Suprapubic skin (tissue), 4 donors: ENCODE measurements around the gene UQCRQ. TPM values are rescaled to one million over a fixed set of nuclear protein-coding genes. Genes with fewer than 3 reads are reported as not detected.
A peak's percentile ranks its signal among the peaks of the same experiment; 100 is the strongest.

Experiments used
- DNase-seq, 2 donors: peaks; one replicate each; pipeline ENCODE4 v3.0.0-alpha.2; 2019; ENCODE audit warnings: low spot score in 2 of 2
- H3K27ac ChIP-seq: fragments of 200-600 bp; sonication (generic); one replicate; pipeline ENCODE4 v1.5.1; 2019
- H3K27me3 ChIP-seq: fragments of 200-600 bp; sonication (generic); one replicate; pipeline ENCODE4 v1.5.1; 2019
- H3K36me3 ChIP-seq: fragments of 200-600 bp; sonication (generic); one replicate; pipeline ENCODE4 v1.5.1; 2019
- H3K4me1 ChIP-seq: fragments of 200-600 bp; sonication (generic); one replicate; pipeline ENCODE4 v1.5.1; 2019
- H3K4me3 ChIP-seq: fragments of 200-600 bp; sonication (generic); one replicate; pipeline ENCODE4 v1.5.1; 2019; ENCODE audit warnings: mild to moderate bottlenecking
- H3K9me3 ChIP-seq: fragments of 200-600 bp; sonication (generic); one replicate; pipeline ENCODE4 v1.5.1; 2019
- CTCF ChIP-seq, 2 donors: fragments of 200-600 bp in 1 of 2; fragments of 450-650 bp in 1 of 2; sonication (generic) in 1 of 2; IDR thresholded peaks; one replicate each; pipeline ENCODE4 v1.5.1; 2016 to 2019; ENCODE audit warnings: antibody characterized with exemption in 2 of 2, mild to moderate bottlenecking in 1 of 2, moderate library complexity in 1 of 2
- EP300 ChIP-seq: sonication (generic); formaldehyde crosslinking; IDR thresholded peaks from one replicate; pipeline ENCODE4 v1.6.1; 2017; ENCODE audit warnings: antibody characterized with exemption
- POLR2A ChIP-seq, 2 donors: fragments of 450-650 bp; IDR thresholded peaks; one replicate each; pipeline ENCODE4 v1.6.1; 2017; ENCODE audit warnings: antibody characterized with exemption in 2 of 2, mild to moderate bottlenecking in 2 of 2, moderate library complexity in 2 of 2
- POLR2AphosphoS5 ChIP-seq, 3 donors: sonication (generic); formaldehyde crosslinking; IDR thresholded peaks; one replicate each; pipeline ENCODE4 v1.6.1; 2017; ENCODE audit warnings: antibody characterized with exemption in 3 of 3
- WGBS: methylation state at CpG from one replicate; pipeline ENCODE4 v1.1.5; 2018; 5-methylcytosine and 5-hydroxymethylcytosine counted together
- total RNA-seq, 4 donors: library from RNA; depleted of rRNA; stranded (reverse); fragments of >200 nt; gene quantifications; one replicate each; pipeline ENCODE4 v1.1.0, GENCODE V29; 2016

Gene UQCRQ
- total RNA-seq, 4 donors from 2014 or later, result 124 to 243 (median 161) TPM

GRCh38 chr5:132877938-132878337, 11.5 kb downstream of the UQCRQ start:
- DNase-seq, result no peak
- 73% methylated on average over 3 of the region's 3 CpGs for WGBS
- Histone ChIP-seq H3K27me3 (no peaks in the 10 kb centered on the region), H3K4me1 (peaks cover 4% of the 10 kb centered on the region), H3K4me3 (no peak overlapping the region), H3K36me3 (peaks cover 64% of the 10 kb centered on the region), H3K27ac (no peak overlapping the region), H3K9me3 (no peaks in the 10 kb centered on the region)
- TF ChIP-seq POLR2A (IDR thresholded peaks at IDR 0.05) (no peak), EP300 (no peak), POLR2AphosphoS5 (IDR thresholded peaks at IDR 0.05) (no peak), CTCF (IDR thresholded peaks at IDR 0.05) (no peak)

GRCh38 chr5:132883261-132883834, 16.9 kb downstream of the UQCRQ start:
- H3K4me1 ChIP-seq, result peaks cover under 1% of the 10 kb centered on the region
- H3K4me3 ChIP-seq, result no peak overlapping the region
- H3K36me3 ChIP-seq, result peaks cover 83% of the 10 kb centered on the region
- WGBS, result 29% methylated on average over 2 of the region's 2 CpGs
- no peaks in the 10 kb centered on the region for H3K9me3 ChIP-seq
- no peak for TF ChIP-seq EP300
- TF ChIP-seq CTCF (IDR thresholded peaks at IDR 0.05), result peak; percentile 44 to 51
- no peak for DNase-seq
- H3K27me3 ChIP-seq, result no peaks in the 10 kb centered on the region
- no peak overlapping the region for H3K27ac ChIP-seq

- TF ChIP-seq CTCF (IDR thresholded peaks at IDR 0.05) (no peak), POLR2AphosphoS5 (IDR thresholded peaks at IDR 0.05) (no peak), POLR2A (IDR thresholded peaks at IDR 0.05) (no peak)
- 70% methylated on average over 2 of the region's 2 CpGs for WGBS
- Histone ChIP-seq H3K4me3 (no peak overlapping the region), H3K27ac (no peak overlapping the region), H3K4me1 (no peaks in the 10 kb centered on the region), H3K27me3 (no peaks in the 10 kb centered on the region), H3K9me3 (no peaks in the 10 kb centered on the region), H3K36me3 (peaks cover 83% of the 10 kb centered on the region)
- DNase-seq, result no peak
These were observed 18.1 kb downstream of the UQCRQ start for GRCh38 chr5:132884548-132884947.

GRCh38 chr5:132886064-132886823, 19.8 kb downstream of the UQCRQ start:
- WGBS, result 91% methylated on average over 11 of the region's 11 CpGs

More at GRCh38 chr5:132886064-132886823, 19.8 kb downstream of the UQCRQ start:
- DNase-seq, result no peak
- Histone ChIP-seq H3K4me3 (no peak overlapping the region), H3K4me1 (no peaks in the 10 kb centered on the region), H3K9me3 (no peaks in the 10 kb centered on the region), H3K27ac (no peak overlapping the region), H3K36me3 (peaks cover 82% of the 10 kb centered on the region), H3K27me3 (no peaks in the 10 kb centered on the region)
- TF ChIP-seq POLR2AphosphoS5 (IDR thresholded peaks at IDR 0.05) (no peak), EP300 (no peak), POLR2A (IDR thresholded peaks at IDR 0.05) (no peak), CTCF (IDR thresholded peaks at IDR 0.05) (no peak)
